Liver (tissue), 9 donors: ENCODE results near the gene CLDN17. TPM values are rescaled to one million over a fixed set of nuclear protein-coding genes. Genes with fewer than 3 reads are reported as not detected.

Experiments used
- DNase-seq: peaks from one replicate; pipeline ENCODE4 v3.0.0-alpha.2; 2017; ENCODE audit warnings: low spot score
- H3K27ac ChIP-seq, 2 donors: one replicate each; pipeline ENCODE4 v1.7.0; 2013; ENCODE audit warnings: inconsistent platforms in 2 of 2, low read length in 2 of 2, control low read depth in 1 of 2, low read depth in 1 of 2, mild to moderate bottlenecking in 1 of 2
- H3K27me3 ChIP-seq, 4 donors: one replicate each; pipeline versions ENCODE4 v1.6.1 to v1.7.0; 2013; ENCODE audit warnings: low read length in 3 of 4, inconsistent platforms in 1 of 4, mild to moderate bottlenecking in 1 of 4, moderate library complexity in 1 of 4; ENCODE audit not compliant: control insufficient read depth in 4 of 4, insufficient read depth in 4 of 4
- H3K36me3 ChIP-seq, 4 donors: one replicate each; pipeline versions ENCODE4 v1.6.1 to v1.7.0; 2013; ENCODE audit warnings: low read length in 3 of 4, mild to moderate bottlenecking in 3 of 4, low read depth in 1 of 4, moderate library complexity in 1 of 4; ENCODE audit not compliant: control insufficient read depth in 4 of 4, insufficient read depth in 3 of 4
- H3K4me1 ChIP-seq, 4 donors: one replicate each; pipeline versions ENCODE4 v1.6.1 to v1.7.0; 2013; ENCODE audit warnings: low read length in 3 of 4, mild to moderate bottlenecking in 3 of 4, moderate library complexity in 1 of 4; ENCODE audit not compliant: control insufficient read depth in 4 of 4, insufficient read depth in 4 of 4
- H3K4me3 ChIP-seq, 3 donors: one replicate each; pipeline versions ENCODE4 v1.6.1 to v1.7.0; 2013; ENCODE audit warnings: low read length in 3 of 3, control low read depth in 1 of 3, low read depth in 1 of 3, mild to moderate bottlenecking in 1 of 3
- H3K9ac ChIP-seq, 2 donors: one replicate each; pipeline ENCODE4 v1.7.0; 2013; ENCODE audit warnings: low read length in 2 of 2, mild to moderate bottlenecking in 2 of 2, moderate library complexity in 2 of 2, control low read depth in 1 of 2, low read depth in 1 of 2
- H3K9me3 ChIP-seq, 4 donors: one replicate each; pipeline versions ENCODE4 v1.6.1 to v1.7.0; 2013; ENCODE audit warnings: low read length in 3 of 4; ENCODE audit not compliant: control insufficient read depth in 4 of 4
- ATF3 ChIP-seq: IDR thresholded peaks from 2 replicates; pipeline ENCODE4 v1.6.1; 2016; ENCODE audit warnings: antibody characterized with exemption
- CTCF ChIP-seq: fragments of 150-350 bp; IDR thresholded peaks from 2 replicates; pipeline ENCODE4 v1.5.1; 2017; ENCODE audit warnings: improper control_type of control experiment, low read depth, low read length; ENCODE audit not compliant: missing input control
- EGR1 ChIP-seq, 2 donors: IDR thresholded peaks; 2 replicates each; pipeline ENCODE4 v1.6.1; 2016 to 2018; ENCODE audit warnings: antibody characterized with exemption in 2 of 2, low read depth in 2 of 2
- FOXA1 ChIP-seq: IDR thresholded peaks from 2 replicates; pipeline ENCODE4 v1.6.1; 2016; ENCODE audit warnings: antibody characterized with exemption
- FOXA2 ChIP-seq: IDR thresholded peaks from 2 replicates; pipeline ENCODE4 v1.6.1; 2016; ENCODE audit warnings: antibody characterized with exemption
- GABPA ChIP-seq, 2 donors: IDR thresholded peaks in 1 of 2; conservative IDR thresholded peaks in 1 of 2; 2 replicates each; pipeline ENCODE4 v1.6.1; 2016; ENCODE audit warnings: antibody characterized with exemption in 2 of 2, mild to moderate bottlenecking in 1 of 2, moderate library complexity in 1 of 2
- HNF4A ChIP-seq, 2 donors: conservative IDR thresholded peaks; 2 replicates each; pipeline ENCODE4 v1.6.1; 2016; ENCODE audit warnings: antibody characterized with exemption in 2 of 2, mild to moderate bottlenecking in 2 of 2
- HNF4G ChIP-seq: IDR thresholded peaks from 2 replicates; pipeline ENCODE4 v1.6.1; 2016; ENCODE audit warnings: antibody characterized with exemption
- JUND ChIP-seq, 2 donors: IDR thresholded peaks; 2 replicates each; pipeline ENCODE4 v1.6.1; 2016; ENCODE audit warnings: antibody characterized with exemption in 2 of 2
- NR2F2 ChIP-seq: IDR thresholded peaks from 2 replicates; pipeline ENCODE4 v1.6.1; 2016; ENCODE audit warnings: antibody characterized with exemption
- RAD21 ChIP-seq, 2 donors: IDR thresholded peaks; 2 replicates each; pipeline ENCODE4 v1.6.1; 2016; ENCODE audit warnings: antibody characterized with exemption in 2 of 2, mild to moderate bottlenecking in 2 of 2
- RXRA ChIP-seq, 2 donors: IDR thresholded peaks; 2 replicates each; pipeline ENCODE4 v1.6.1; 2017 to 2018; ENCODE audit warnings: antibody characterized with exemption in 2 of 2, mild to moderate bottlenecking in 1 of 2
- SP1 ChIP-seq: IDR thresholded peaks from 2 replicates; pipeline ENCODE4 v1.6.1; 2018; ENCODE audit warnings: antibody characterized with exemption, mild to moderate bottlenecking
- TAF1 ChIP-seq: conservative IDR thresholded peaks from 2 replicates; pipeline ENCODE4 v1.6.1; 2016; ENCODE audit warnings: antibody characterized with exemption, mild to moderate bottlenecking
- YY1 ChIP-seq: IDR thresholded peaks from 2 replicates; pipeline ENCODE4 v1.6.1; 2016; ENCODE audit warnings: antibody characterized with exemption, mild to moderate bottlenecking
- ZBTB33 ChIP-seq: IDR thresholded peaks from 2 replicates; pipeline ENCODE4 v1.6.1; 2016; ENCODE audit warnings: antibody characterized with exemption
- WGBS: extraction: QIAGEN DNeasy Blood & Tissue Kit; methylation state at CpG from one replicate; pipeline ENCODE4 v1.1.7; 2013; 5-methylcytosine and 5-hydroxymethylcytosine counted together
- polyA plus RNA-seq, 2 donors: library from polyadenylated mRNA; stranded (reverse) in 1 of 2; unstranded in 1 of 2; fragments of 200-250 nt in 1 of 2; fragments of >200 nt in 1 of 2; fragmentation: Nextera tagmentation in 1 of 2; extraction: Ambion mirVana in 1 of 2; gene quantifications; one replicate each; pipeline versions ENCODE4 v1.2.1 to v1.2.3, GENCODE V29; 2013 to 2015
- total RNA-seq, 2 donors: library from RNA; depleted of rRNA; stranded (reverse); fragments of >200 nt; gene quantifications; one replicate each; pipeline ENCODE4 v1.2.3, GENCODE V29; 2014
- TF ChIP-seq, protein P1 (sequence below): IDR thresholded peaks from 2 replicates; pipeline ENCODE4 v1.6.1; 2016; ENCODE audit warnings: antibody characterized with exemption, mild to moderate bottlenecking
- TF ChIP-seq, protein P2 (sequence below): IDR thresholded peaks from 2 replicates; pipeline ENCODE4 v1.6.1; 2016; ENCODE audit warnings: antibody characterized with exemption
- donor health status: healthy.
- donor health status: healthy.
- donor health status: healthy.
- donor health status: healthy.
- donor health status: healthy.

CLDN17 gene
- total and polyA plus RNA-seq, 4 donors, result not detected

- 77% methylated on average over 7 of the region's 7 CpGs for WGBS
- no peak overlapping the region for H3K27ac ChIP-seq
- no peaks in the 10 kb centered on the region for H3K27me3 ChIP-seq
- DNase-seq, result no peak
- H3K36me3 ChIP-seq, result no peaks in the 10 kb centered on the region
- TF ChIP-seq ZBTB33 (no peak), SP1 (no peak), FOXA2 (no peak), ATF3 (no peak), CTCF (no peak), HNF4A (conservative IDR thresholded peaks at IDR 0.05) (no peak), GABPA (IDR thresholded peaks at IDR 0.05 in 1 of 2, conservative IDR thresholded peaks at IDR 0.05 in 1 of 2) (no peak), RXRA (IDR thresholded peaks at IDR 0.05) (no peak), FOXA1 (no peak), EGR1 (IDR thresholded peaks at IDR 0.05; ENCODE audit: low read depth in 2 of 2) (no peak), YY1 (no peak), JUND (IDR thresholded peaks at IDR 0.05) (no peak), RAD21 (IDR thresholded peaks at IDR 0.05) (no peak), HNF4G (no peak), NR2F2 (no peak), TAF1 (no peak)
- TF ChIP-seq, protein P1, sequence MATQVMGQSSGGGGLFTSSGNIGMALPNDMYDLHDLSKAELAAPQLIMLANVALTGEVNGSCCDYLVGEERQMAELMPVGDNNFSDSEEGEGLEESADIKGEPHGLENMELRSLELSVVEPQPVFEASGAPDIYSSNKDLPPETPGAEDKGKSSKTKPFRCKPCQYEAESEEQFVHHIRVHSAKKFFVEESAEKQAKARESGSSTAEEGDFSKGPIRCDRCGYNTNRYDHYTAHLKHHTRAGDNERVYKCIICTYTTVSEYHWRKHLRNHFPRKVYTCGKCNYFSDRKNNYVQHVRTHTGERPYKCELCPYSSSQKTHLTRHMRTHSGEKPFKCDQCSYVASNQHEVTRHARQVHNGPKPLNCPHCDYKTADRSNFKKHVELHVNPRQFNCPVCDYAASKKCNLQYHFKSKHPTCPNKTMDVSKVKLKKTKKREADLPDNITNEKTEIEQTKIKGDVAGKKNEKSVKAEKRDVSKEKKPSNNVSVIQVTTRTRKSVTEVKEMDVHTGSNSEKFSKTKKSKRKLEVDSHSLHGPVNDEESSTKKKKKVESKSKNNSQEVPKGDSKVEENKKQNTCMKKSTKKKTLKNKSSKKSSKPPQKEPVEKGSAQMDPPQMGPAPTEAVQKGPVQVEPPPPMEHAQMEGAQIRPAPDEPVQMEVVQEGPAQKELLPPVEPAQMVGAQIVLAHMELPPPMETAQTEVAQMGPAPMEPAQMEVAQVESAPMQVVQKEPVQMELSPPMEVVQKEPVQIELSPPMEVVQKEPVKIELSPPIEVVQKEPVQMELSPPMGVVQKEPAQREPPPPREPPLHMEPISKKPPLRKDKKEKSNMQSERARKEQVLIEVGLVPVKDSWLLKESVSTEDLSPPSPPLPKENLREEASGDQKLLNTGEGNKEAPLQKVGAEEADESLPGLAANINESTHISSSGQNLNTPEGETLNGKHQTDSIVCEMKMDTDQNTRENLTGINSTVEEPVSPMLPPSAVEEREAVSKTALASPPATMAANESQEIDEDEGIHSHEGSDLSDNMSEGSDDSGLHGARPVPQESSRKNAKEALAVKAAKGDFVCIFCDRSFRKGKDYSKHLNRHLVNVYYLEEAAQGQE, result no peak
- TF ChIP-seq, protein P2, sequence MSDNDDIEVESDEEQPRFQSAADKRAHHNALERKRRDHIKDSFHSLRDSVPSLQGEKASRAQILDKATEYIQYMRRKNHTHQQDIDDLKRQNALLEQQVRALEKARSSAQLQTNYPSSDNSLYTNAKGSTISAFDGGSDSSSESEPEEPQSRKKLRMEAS, result no peak
- no peaks in the 10 kb centered on the region for H3K4me1 ChIP-seq
- H3K4me3 ChIP-seq, result no peak overlapping the region
- no peak overlapping the region for H3K9ac ChIP-seq
- no peaks in the 10 kb centered on the region for H3K9me3 ChIP-seq
Measured at GRCh38 chr21:30190554-30190953, 23.9 kb upstream of the CLDN17 start.

DNA sequence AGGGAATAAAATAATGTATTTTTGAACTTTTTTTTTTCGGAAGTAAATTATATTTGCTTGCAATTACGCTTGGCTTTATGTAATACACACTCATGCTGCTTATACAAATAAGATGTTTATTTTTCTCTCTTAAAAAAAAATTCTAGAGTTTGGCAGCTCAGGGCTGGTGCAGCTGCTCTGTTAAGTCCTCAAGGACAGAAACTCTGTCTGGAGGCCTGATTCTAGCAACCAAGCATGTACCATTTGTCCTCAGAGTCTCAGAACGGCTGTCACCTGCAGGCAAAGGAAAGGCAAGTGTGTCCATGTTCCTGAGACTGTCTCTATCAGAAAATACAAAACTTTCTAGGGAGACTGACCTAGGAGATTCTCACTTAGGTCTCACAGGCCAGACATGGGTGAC, 23.2 kb upstream of the CLDN17 start:
- H3K9me3 ChIP-seq, result no peaks in the 10 kb centered on the region
- no peak for DNase-seq

More for the DNA sequence above, 23.2 kb upstream of the CLDN17 start:
- Histone ChIP-seq H3K36me3 (no peaks in the 10 kb centered on the region), H3K9ac (no peak overlapping the region), H3K4me3 (no peak overlapping the region), H3K27me3 (no peaks in the 10 kb centered on the region), H3K27ac (no peak overlapping the region), H3K4me1 (no peaks in the 10 kb centered on the region)
- WGBS, result 66% methylated on average over 3 of the region's 3 CpGs
- TF ChIP-seq RAD21 (IDR thresholded peaks at IDR 0.05), result no peak
- no peak for TF ChIP-seq FOXA2
- TF ChIP-seq, protein P1, result no peak
- no peak for TF ChIP-seq TAF1
- no peak for TF ChIP-seq JUND (IDR thresholded peaks at IDR 0.05)
- no peak for TF ChIP-seq HNF4A (conservative IDR thresholded peaks at IDR 0.05)
- no peak for TF ChIP-seq EGR1 (IDR thresholded peaks at IDR 0.05; ENCODE audit: low read depth in 2 of 2)
